Stimulated activated naive CD8-positive, alpha-beta T cell treated with anti-CD3 and anti-CD28 coated beads, Interleukin-15, amount 100 ng/mL, for 72 hours (primary cell): Measurements from ENCODE around the gene NME3.

Experiments
- ATAC-seq: fragments of 150-1000 bp; cut with Tn5 transposase; 2 replicates; pipeline ENCODE4 v1.10.0; 2021; ENCODE audit warnings: mild to moderate bottlenecking, moderate library complexity
- DNase-seq, 2 donors: peaks; one replicate each; pipeline ENCODE4 v3.0.0; 2021 to 2022
- H3K27ac Mint-ChIP-seq, 2 donors: one replicate each; pipeline ENCODE4 v1.8.0; 2022; ENCODE audit warnings: mild to moderate bottlenecking in 2 of 2, mixed read lengths in 2 of 2, moderate library complexity in 2 of 2
- H3K27me3 Mint-ChIP-seq: one replicate; pipeline ENCODE4 v1.8.0; 2022; ENCODE audit warnings: mixed read lengths
- H3K4me1 Mint-ChIP-seq: one replicate; pipeline ENCODE4 v1.8.0; 2022; ENCODE audit warnings: mild to moderate bottlenecking, mixed read lengths
- H3K4me3 Mint-ChIP-seq, 2 donors: one replicate each; pipeline ENCODE4 v1.8.0; 2022; ENCODE audit warnings: mild to moderate bottlenecking in 2 of 2, mixed read lengths in 2 of 2, moderate library complexity in 1 of 2
- H3K9me3 Mint-ChIP-seq, 2 donors: one replicate each; pipeline ENCODE4 v1.8.0; 2022; ENCODE audit warnings: mixed read lengths in 2 of 2

Gene NME3

GRCh38 chr16:1723450-1724147 lies 47.7 kb downstream of the NME3 start:
- H3K4me1 Mint-ChIP-seq: peaks cover 41% of the 10 kb centered on the region
- H3K9me3 Mint-ChIP-seq: no peaks in the 10 kb centered on the region
- peak overlapping the region in 1 of 2 donors; percentile 27 for H3K4me3 Mint-ChIP-seq
- ATAC-seq (no peak), DNase-seq (peak; percentile 32)
- no peaks in the 10 kb centered on the region for H3K27me3 Mint-ChIP-seq
- H3K27ac Mint-ChIP-seq: no peak overlapping the region

GRCh38 chr16:1721372-1721771 lies 50.0 kb downstream of the NME3 start:
- Mint-ChIP-seq H3K4me1 (peaks cover 41% of the 10 kb centered on the region), H3K4me3 (no peak overlapping the region), H3K9me3 (no peaks in the 10 kb centered on the region), H3K27me3 (no peaks in the 10 kb centered on the region), H3K27ac (no peak overlapping the region)
- DNase-seq (no peak), ATAC-seq (no peak)
